NCI-H345 (cell line): ENCODE results near the gene KLHL5.
A peak's percentile ranks its signal among the peaks of the same experiment; 100 is the strongest.

Experiments
- DNase-seq: peaks from one replicate; lab custom pipeline; 2025; lab: John Stamatoyannopoulos, UW

KLHL5 gene

DNA sequence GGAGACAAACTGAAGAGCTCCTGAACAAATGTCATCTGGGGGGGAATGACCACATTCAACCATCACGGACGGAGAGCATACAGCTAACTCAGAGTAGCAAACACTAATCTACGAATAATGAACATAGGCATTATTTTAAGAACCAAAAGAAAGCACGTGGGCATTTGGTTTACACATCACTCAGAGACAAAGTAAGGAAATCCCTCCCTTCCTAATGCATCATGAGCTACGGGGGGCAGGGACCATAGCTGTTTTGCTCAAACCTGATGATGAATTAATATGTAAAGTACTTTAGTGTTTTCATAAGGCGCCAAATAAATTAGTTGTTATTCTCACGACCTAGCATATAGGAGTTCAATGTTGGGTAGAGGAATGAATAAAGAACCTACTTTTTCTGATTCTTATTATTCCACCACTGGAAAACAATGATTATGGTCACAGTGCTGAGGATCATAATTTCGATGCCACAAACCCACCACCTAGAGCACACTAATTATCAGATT lies 18.1 kb upstream of the KLHL5 start:
- no peak for DNase-seq

DNA sequence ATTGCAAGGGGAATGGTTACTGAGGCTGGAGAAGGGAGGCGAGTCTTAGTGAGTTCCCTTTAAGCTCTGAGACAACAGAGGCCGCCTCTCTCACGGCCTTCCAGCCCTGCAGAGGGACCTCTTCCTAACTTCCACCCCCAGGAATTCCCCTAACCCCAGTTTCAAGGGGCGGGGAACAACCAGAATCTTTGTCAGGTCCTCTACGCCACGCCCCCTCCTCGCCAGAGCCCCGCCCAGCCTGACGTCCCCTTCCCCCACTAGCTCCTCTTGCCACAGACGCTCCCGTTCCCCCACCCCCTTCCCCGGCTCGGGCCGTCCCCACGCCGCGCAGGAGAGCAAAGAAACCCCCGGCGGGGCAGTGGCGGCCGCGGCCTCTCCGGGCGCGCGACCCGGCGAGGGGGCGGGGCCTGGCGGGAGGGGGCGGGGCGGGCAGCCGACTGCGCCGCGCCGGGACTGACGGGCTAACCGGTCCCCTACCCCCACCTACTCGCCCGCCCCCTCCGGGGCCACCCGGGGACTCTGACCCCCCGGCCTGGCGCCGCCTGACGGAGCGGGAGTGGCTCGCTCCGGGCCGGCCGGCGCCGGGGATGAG lies 17.6 kb upstream of the KLHL5 start:
- DNase-seq = peak; percentile 57

DNA sequence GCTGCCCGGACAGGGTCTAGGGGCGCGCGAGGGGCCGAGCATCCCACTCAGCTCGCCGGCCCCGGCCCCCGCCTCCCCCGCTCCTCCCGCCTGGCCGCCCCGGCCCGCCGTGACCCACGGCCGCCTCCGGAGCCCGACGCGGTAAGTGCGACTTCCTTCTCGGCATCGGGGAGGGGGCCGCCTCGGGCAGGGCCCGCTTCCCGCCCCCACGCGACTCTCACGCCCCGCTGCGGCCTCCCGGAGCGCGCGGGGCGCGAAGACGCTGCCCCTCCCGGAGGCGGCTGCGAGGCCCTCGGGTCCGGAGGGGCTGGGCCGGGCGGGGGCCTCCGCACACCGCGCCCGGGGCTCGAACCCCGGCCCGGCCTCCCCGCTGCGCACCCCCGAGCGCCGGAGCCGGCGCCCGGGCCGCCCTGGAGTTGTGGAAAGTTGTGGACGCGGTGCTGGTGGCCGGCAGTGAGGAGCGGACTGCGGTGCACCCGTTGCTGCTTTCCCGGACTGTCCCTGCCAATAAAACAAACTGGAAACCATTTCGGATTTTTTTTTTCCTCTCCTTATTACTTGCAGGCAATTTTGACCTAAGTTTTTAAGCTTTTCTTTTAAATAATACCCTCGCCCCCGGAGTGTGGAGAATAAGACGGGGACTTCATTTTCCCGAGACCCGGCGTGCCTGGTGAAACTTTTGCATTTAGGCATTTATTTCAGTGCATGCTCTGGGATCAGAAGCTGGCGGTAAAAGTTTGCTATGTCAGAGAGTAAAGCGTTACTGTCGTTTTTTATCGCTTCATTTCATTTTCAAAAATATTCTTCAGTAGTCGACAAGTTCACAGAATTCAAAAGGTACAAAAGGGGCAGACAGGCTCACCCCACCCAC lies 16.8 kb upstream of the KLHL5 start:
- no peak for DNase-seq

DNA sequence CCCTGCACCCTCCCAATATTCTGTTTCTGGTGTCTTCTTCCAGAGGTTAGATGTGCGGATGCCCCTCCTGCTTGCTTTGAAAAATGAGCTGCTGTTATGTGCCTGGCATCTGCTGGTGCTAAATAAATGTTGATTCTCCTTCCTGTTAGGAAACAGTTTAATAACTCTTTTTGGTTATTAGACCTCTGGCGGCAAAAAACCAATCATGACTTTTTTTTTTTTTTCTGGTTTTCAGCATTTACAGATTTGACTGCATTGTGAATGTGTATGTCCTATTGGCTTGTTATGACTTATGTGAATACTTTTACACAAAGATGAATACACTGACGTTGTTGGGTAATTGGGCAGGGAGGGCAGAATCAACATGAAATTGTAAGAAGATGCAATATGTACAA lies 16.2 kb upstream of the KLHL5 start:
- DNase-seq = no peak

DNA sequence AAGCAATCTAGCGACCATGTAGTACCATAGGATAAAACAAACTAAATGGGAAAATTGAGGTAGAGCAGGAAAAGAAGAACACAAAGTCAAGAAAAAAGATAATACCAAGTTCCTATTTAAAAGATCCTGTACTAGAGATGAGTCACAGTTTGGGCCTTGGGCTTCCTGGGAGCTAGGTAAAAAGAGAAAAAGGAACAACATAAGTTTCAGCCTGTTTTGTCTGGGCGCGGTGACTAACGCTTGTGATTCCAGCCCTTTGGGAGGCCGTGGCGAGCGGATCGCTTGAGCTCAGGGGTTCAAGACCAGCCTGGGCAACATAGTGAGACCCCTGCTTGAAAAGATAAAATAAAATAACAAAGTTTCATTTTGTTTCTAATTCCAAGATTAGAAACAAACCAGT lies 15.8 kb upstream of the KLHL5 start:
- DNase-seq = no peak

DNA sequence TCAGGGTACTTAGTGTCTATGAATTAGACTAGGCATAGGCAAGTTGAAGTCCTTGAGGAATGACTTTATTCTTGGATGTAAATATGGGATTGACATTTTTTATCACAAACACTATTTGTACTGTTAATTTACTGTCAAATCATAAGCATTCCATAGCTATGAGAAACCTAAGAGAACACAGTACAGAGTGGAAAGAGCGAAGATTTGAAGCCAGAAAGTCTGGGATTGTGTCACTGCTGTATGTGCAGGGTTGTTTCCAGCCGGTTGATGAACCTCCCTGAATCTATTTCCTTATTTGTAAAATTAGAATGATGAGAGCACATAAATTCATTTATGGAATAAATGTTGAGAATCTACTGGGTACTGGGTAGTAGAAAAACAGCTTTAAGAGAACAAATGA lies 14.4 kb upstream of the KLHL5 start:
- no peak for DNase-seq

DNA sequence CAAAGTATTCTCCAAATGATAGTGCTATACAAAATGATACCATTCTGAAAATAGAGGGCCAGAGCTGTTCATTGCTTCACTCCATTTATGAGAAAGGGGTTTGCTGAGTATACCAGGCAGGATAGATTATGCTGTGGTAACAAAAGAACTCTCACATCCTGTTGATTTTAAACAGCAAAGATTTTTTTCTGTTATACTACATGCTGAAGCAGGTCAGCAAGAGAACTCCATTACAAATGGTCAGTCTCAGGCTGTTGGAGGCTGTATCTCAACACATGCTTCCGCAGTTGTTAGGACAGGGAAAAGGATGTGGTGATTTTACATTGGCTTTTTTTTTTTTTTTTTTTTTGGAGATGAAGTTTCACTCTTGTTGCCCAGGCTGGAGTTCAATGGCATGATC lies 13.7 kb upstream of the KLHL5 start:
- DNase-seq = no peak

DNA sequence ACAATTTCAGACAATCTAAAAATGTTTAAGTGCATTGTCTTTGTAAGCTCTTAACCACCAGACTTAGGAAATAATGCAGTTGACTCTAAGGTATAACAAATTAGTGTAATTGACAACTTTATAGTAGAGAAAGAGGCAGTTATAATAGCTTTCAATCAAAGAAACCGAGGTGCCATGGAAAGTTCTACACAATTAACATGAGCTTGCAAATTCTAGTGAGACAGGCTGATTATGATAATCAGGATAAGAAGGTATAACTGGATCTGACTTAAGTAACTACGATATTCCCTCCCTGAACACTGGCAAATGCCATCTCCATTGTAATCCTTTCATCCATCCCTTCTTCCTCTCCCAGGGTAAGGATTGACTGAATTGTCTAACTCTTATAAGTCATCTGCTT lies 11.4 kb upstream of the KLHL5 start:
- no peak for DNase-seq

DNA sequence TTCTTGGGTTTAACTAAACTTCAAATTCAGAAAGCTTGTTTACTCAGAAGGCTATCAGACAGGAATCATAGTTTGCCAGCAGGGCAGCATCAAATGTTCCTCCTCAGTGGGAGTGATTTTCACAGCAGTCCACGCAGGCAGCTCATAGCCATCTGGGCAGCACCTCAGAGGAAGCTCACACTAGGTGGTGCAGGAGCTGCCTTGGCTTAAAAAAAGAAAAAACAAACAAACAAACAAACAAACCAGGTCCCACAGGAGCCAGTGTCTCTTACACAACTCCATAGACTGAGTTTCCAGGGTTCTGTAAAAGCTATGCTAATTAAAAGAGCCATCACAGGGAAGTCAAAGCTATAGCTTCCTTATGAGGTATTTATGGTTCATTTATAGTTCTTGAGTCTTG lies 10.5 kb upstream of the KLHL5 start:
- DNase-seq = no peak

DNA sequence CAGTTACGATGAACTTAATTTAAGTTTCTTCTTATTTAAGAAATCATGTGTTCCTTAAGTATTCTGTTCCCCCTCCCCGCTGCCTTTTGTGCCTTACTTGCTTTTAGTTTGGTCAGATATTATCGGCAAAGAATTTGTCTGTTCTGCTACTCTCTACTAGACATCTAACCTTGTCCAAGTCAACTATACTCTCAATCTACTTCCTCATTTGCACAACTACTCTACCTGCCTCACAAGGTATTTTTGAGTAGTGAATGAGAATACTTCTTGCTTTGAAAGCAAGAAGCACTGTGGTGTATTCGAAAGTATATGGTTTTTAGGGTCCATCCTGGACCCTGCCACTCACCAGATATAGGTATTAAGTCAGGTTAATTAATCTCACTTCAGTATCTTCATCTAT lies 8.0 kb upstream of the KLHL5 start:
- no peak for DNase-seq

DNA sequence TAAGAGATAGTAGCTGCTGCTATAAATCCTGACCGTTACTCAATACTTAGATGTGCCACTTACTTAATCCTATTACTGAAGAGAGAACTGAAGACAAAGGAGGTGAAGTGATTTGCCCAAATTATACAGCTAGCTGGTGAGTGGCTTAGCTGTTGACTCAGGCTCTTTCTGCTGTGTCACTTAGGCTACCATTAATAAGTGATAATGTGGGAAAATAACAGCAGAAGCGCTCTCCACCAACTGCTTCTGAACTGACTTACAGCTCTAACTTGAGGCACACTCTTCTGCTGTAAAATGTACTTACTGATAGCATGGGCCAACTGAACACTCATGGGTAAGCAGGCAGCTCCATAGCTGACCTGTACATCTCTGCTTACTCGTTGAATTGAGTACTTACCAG lies 7.5 kb upstream of the KLHL5 start:
- DNase-seq = no peak

DNA sequence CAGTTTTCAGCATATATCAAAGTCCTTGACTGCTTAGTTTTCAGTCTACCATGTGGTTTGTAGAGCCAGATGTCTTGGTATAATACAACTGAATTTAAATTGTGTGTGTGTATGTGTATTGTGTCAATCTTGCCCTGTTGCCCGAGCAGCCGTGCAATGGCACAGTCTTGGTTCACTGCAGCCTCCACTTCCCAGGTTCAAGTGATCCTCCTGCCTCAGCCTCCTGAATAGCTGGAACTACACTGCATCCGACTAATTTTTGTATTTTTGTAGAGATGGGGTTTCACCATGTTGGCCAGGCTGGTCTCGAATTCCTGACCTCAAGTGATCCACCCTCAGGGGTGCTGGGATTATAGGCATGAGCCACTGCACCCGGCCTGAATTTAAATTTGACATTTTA lies 6.0 kb upstream of the KLHL5 start:
- no peak for DNase-seq

DNA sequence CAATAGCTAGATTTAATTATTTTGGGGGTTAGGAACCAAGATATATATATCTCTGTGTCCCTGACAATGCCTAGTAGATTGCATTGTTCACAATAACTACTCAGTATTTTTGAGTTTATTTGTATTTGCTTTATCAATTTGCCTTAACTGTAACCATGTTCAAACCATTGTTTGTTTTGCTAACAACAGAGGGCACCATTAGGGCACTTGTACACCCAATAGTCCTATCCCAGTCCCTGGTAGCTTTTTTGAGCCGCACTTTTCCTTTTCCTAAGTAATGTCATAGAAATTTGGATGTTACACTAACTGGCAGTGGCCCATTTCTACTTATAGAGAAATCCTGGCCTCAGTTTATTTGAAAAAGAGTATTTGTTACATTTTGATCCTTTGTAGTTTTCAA lies 575 bp upstream of the KLHL5 start:
- no peak for DNase-seq

DNA sequence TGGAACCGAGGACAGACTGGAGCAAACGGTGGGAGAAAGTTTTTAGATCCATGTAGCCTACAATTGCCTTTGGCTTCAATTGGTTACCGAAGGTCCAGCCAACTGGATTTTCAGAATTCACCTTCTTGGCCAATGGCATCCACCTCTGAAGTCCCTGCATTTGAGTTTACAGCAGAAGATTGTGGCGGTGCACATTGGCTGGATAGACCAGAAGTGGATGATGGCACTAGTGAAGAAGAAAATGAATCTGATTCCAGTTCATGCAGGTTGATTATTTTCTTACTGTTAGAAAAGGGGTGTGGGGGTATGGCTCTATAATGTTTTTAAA lies 702 bp downstream of the KLHL5 start:
- DNase-seq = no peak

DNA sequence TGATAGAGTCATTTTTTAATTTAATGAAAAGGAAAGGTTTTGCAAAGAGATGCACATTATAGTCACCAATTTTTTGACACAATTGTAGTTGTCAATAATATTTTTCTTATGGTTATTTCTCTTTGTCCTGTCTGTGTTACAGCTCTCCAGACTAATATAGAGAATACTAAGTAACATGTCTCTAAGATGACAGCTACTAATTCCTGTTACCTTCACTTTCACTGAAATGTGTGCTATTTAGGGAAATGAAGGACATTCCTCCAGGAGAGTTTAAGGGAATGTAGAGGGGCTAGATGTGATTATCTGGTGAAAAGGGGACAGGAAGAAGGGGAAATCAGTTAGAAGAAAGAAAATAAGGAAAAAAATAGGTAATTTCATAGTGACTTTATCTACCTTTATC lies 1.4 kb downstream of the KLHL5 start:
- DNase-seq = no peak

DNA sequence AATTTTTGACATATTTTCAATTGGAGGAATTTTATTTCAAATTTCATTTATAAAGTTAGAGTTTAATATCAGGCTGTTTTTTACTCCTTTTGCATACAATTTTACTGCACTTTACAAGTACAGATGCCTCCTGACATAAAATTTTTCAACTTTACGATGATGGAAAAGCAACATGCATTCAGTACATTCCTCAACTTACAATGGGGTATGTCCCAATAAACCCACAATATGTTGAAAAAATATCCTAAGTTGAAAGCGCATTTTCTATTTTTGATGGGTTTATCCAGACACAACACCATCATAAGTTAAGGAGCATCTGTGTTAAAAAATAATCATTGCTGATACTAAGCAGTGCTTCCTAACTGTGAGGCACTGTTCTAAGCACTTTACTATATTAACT lies 4.3 kb downstream of the KLHL5 start:
- DNase-seq = no peak

DNA sequence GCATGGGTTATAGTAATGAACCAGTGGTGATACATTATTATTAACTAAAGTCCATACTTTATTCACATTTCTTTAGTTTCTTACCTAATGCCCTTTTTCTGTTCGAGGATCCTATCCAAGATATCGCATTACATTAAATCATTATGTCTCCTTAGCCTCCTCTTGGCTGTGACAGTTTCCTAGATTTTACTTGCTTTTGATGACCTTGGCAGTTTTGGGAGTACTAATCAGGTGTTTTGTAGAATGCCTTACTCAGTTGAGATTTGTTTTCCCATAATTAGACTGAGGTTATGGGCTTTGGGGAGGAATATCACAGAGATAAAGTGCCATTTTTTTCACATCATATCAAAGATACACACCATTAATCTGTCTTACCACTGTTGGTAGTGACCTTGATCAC lies 5.0 kb downstream of the KLHL5 start:
- no peak for DNase-seq

DNA sequence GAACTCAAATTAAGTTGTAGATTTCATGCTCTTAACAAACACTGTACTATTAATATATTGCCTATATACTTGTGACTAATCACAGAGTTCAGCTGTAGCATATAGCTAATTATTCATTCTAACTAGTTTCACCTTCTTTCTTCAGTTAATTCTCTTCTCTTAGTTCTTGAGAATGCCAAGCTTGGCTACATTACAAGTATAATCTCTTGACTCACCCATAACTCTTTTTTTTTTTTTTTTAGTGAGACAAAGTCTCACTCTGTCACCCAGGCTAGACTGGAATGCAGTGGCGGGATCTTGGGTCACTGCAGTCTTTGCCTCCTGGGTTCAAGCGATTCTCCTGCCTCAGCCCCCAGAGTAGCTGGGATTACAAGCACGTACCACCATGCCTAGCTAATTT lies 5.4 kb downstream of the KLHL5 start:
- no peak for DNase-seq

DNA sequence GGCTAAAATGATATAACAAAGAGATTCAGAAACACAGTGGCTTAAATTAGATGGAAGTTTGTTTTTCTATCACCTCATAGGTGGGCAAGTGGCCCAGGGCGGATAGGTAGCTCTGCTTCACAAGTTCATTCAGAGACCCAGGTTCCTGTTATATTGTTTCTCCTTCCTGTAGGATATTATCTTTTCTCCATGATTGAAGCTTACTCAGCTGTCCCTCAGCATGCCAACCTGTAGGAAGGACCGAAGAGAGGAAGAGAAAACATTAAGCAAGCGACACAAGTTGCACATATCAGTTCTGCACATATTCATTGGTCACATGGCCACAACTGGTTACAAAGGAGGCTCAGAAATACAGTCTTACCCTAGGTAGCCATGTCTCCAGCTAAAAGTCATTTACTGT lies 6.9 kb downstream of the KLHL5 start:
- DNase-seq = no peak

DNA sequence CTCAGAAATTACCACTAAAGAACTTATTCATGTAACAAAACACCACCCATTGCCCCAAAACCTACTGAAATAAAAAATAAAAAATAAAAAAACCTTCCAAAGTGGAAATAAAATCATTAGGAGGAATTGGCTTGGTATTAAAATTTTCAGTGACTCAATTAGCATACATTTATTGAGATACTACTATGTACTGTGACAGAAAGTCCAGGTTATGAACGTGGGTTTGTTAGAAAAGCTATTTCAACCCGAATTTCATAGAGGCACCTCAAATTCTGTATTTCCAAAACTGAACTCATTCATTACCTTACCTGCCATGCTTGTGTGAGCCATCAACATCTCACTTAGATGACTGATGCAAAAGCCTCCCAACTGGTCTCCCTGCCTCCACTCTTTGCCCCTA lies 16.8 kb downstream of the KLHL5 start:
- no peak for DNase-seq

DNA sequence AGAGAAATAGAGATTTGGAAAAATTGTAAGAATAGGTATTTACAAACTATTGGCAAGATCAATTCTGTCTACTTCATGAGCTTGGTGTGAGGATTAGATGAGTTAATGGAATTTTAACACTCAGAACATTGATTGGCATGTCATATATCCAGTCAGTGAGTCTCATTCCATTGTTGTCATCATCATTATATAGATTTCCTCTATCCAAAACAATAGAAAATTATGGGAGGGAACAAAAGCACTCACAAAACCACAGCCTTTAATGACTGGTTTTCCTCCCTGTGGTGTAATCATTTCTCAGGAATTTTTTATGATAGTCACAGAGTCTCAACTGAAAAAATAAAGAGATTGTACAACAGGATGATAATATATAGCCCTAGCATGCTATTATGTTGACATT lies 21.1 kb downstream of the KLHL5 start:
- DNase-seq = no peak

DNA sequence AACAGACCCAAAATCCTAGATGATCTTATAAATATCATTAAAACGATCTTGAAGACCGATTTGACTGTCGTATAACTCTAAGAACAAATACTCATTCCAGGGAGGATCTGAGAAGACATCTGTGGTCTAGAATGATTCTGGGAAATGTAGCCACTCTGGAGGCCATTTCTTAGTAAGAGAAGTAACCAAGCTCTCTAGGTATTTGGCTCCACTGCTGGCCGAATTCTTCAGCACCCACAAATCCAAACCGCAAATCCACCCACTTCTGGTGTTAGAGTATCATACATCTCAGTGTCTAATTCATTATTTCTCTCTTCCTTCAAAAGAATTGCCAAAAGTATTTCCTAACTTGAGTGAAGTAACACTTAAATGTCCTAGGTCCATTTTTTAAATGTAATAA lies 23.9 kb downstream of the KLHL5 start:
- DNase-seq = no peak

DNA sequence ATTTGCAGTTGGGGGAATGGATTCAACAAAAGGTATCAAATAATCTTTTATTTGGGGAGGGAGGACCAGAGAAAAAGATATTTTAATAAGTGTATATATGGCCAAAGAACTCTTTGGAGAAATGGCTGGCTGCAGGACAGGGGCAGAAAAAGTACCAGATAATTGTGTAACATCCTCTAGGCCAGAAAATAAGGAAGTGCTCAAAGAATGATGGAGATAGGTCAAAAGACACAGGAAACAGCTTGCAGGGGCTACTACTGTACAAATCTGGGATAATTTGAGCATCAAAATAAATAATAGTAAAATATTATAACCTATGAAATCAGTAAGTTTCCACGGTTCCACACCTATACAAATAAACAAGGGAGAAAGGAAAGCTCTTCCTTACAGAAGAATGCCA lies 34.8 kb downstream of the KLHL5 start:
- no peak for DNase-seq

DNA sequence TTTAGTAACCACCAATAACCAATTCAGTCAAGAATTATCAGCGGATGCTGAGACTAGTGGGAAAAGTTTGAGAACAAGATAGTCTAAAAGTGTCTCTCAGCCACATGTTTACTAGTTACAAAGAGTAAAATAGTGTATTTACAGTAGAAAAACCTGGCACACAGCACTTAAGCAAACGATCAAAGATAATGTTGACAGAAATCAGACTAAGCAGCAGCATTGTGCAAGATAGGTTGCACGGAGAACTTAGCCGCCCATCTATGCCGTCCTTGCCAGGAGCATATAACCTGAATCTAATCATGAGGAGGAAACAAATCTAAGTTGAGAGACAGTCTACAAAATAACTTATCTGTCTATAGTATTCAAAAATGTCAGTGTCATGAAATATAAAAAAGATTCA lies 35.3 kb downstream of the KLHL5 start:
- DNase-seq = no peak
